PC-9 (cell line): ENCODE measurements around the gene CNOT3. TPM values are rescaled to one million over a fixed set of nuclear protein-coding genes. Genes with fewer than 3 reads are reported as not detected.

Experiments used
- BruUV-seq: library from RNA; stranded (reverse); fragments of 400-500 nt; replicated peaks from 2 replicates; lab custom pipeline; 2021; lab: Mats Ljungman, UMichigan
- CTCF ChIA-PET: fragments of 300-600 bp; sonication (Branson Sonifier 250); formaldehyde crosslinking; loops from one replicate; lab custom pipeline; 2022; ENCODE audit warnings: antibody characterized with exemption; lab: Charles Lee
- POLR2A ChIA-PET: fragments of 300-600 bp; sonication (Branson Sonifier 250); formaldehyde crosslinking; loops from one replicate; lab custom pipeline; 2022; ENCODE audit warnings: antibody characterized with exemption; ENCODE audit not compliant: unreplicated experiment; lab: Charles Lee
- DNase-seq, 2 experiments: peaks; one replicate each; pipeline versions ENCODE4 v3.0.0 to v3.0.0-alpha.2; 2015 to 2022; ENCODE audit warnings: mixed read lengths in 1 of 2
- H2AFZ ChIP-seq: fragments of 200-600 bp; sonication (generic); 2 replicates; pipeline ENCODE4 v1.8.1; 2017; ENCODE audit warnings: antibody characterized with exemption
- H3F3A ChIP-seq: fragments of 200-600 bp; sonication (generic); 2 replicates; pipeline ENCODE4 v1.8.1; 2017; ENCODE audit warnings: antibody characterized with exemption, mild to moderate bottlenecking, low read depth; ENCODE audit not compliant: insufficient read depth
- H3K27ac ChIP-seq: fragments of 200-600 bp; sonication (generic); 2 replicates; pipeline ENCODE4 v1.6.1; 2016; ENCODE audit warnings: mixed run types
- H3K27me3 ChIP-seq: fragments of 200-600 bp; sonication (generic); 2 replicates; pipeline ENCODE4 v1.6.1; 2016; ENCODE audit warnings: low read depth, mixed run types; ENCODE audit not compliant: insufficient read depth
- H3K36me3 ChIP-seq: fragments of 200-600 bp; sonication (generic); 2 replicates; pipeline ENCODE4 v1.6.1; 2016; ENCODE audit warnings: low read depth, mixed run types
- H3K4me1 ChIP-seq: fragments of 200-600 bp; sonication (generic); replicated peaks from 2 replicates; pipeline ENCODE4 v1.6.1; 2016; ENCODE audit warnings: mixed run types; ENCODE audit not compliant: insufficient read depth
- H3K4me2 ChIP-seq: fragments of 200-600 bp; sonication (generic); 2 replicates; pipeline ENCODE4 v1.6.1; 2017; ENCODE audit warnings: mixed run types
- H3K4me3 ChIP-seq: fragments of 200-600 bp; sonication (generic); 2 replicates; pipeline ENCODE4 v1.6.1; 2016; ENCODE audit warnings: mixed run types
- H3K79me2 ChIP-seq: fragments of 200-600 bp; sonication (generic); 2 replicates; pipeline ENCODE4 v1.6.1; 2017; ENCODE audit warnings: low read depth, mixed run types
- H3K9me2 ChIP-seq: fragments of 200-600 bp; sonication (generic); 2 replicates; pipeline ENCODE4 v1.8.1; 2017; ENCODE audit warnings: mild to moderate bottlenecking; ENCODE audit not compliant: insufficient read depth
- H3K9me3 ChIP-seq: fragments of 200-600 bp; sonication (generic); 2 replicates; pipeline ENCODE4 v1.8.1; 2016; ENCODE audit warnings: low read depth; ENCODE audit not compliant: insufficient read depth
- H4K20me1 ChIP-seq: fragments of 200-600 bp; sonication (generic); 2 replicates; pipeline ENCODE4 v1.8.1; 2017; ENCODE audit not compliant: insufficient read depth
- CTCF ChIP-seq: fragments of 200-600 bp; sonication (generic); conservative IDR thresholded peaks from 2 replicates; pipeline ENCODE4 v1.6.1; 2017; ENCODE audit warnings: mixed run types, antibody characterized with exemption, mild to moderate bottlenecking, moderate library complexity
- EZH2 ChIP-seq: fragments of 200-600 bp; sonication (generic); IDR thresholded peaks from 2 replicates; pipeline ENCODE4 v1.8.0; 2017; ENCODE audit warnings: antibody characterized with exemption, low read depth
- intact Hi-C: fragments of 100-400 bp; cut with micrococcal nuclease; formaldehyde crosslinking; loops from one replicate; pipeline ENCODE4 v1.10.0; 2022; ENCODE audit not compliant: unreplicated experiment
- total RNA-seq: library from RNA; stranded (reverse); gene quantifications from 2 replicates; pipeline ENCODE4 v1.2.3, GENCODE V29; 2021

CNOT3 gene
- total RNA-seq, 1 experiment from 2014 or later, result 89.1 TPM

- Histone ChIP-seq H3K36me3 (0 out of 2 replicates have a peak, but pooled peaks cover 8% of the 10 kb centered on the region), H3K9me2 (no peaks in the 10 kb centered on the region), H3F3A (peaks cover 72% of the 10 kb centered on the region), H3K27me3 (no peaks in the 10 kb centered on the region), H4K20me1 (peaks cover 32% of the 10 kb centered on the region), H2AFZ (no peak overlapping the region), H3K4me1 (peaks cover 26% of the 10 kb centered on the region), H3K27ac (no peak overlapping the region), H3K79me2 (peaks cover 14% of the 10 kb centered on the region), H3K4me3 (no peak overlapping the region), H3K9me3 (no peaks in the 10 kb centered on the region), H3K4me2 (no peak overlapping the region)
- no peak for TF ChIP-seq EZH2
- no peak; the same call in 1 of the 2 replicates for TF ChIP-seq CTCF
- DNase-seq, result peak in 1 of 2 experiments; percentile 73
- BruUV-seq, result no TSS peak
- POLR2A ChIA-PET, result no interaction called here
- CTCF ChIA-PET, result no interaction called here
- intact Hi-C loops, result no loop called here
These were observed 19.4 kb downstream of the CNOT3 start for GRCh38 chr19:54156953-54157352.

GRCh38 chr19:54158812-54159351, 21.3 kb downstream of the CNOT3 start:
- CTCF ChIA-PET, result no interaction called here
- Histone ChIP-seq H3F3A (peaks cover 61% of the 10 kb centered on the region), H3K4me2 (peak overlapping the region; percentile 87), H3K79me2 (peaks cover 14% of the 10 kb centered on the region), H3K4me1 (peaks cover 33% of the 10 kb centered on the region), H3K9me3 (no peaks in the 10 kb centered on the region), H4K20me1 (peaks cover 19% of the 10 kb centered on the region), H3K9me2 (no peaks in the 10 kb centered on the region), H3K27me3 (no peaks in the 10 kb centered on the region), H3K36me3 (0 out of 2 replicates have a peak, but pooled peaks cover 8% of the 10 kb centered on the region), H3K27ac (peak overlapping the region; percentile 57), H2AFZ (peak overlapping the region; percentile 76), H3K4me3 (peak overlapping the region; percentile 66)
- POLR2A ChIA-PET, result interaction anchor here (0.5 to 2.2 kb wide), 7 partner anchors 13 to 51 kb away, joined by 4 to 28 read pairs (median 5); partner anchors contain the start of genes CNOT3, MBOAT7, PRPF31 and TFPT
- intact Hi-C loops, result loop anchor here (1.0 to 2.0 kb wide), 3 partner anchors 22 to 292 kb away; partner anchors contain the start of genes CNOT3 and MYADM
- TF ChIP-seq EZH2 (no peak), CTCF (no peak)
- BruUV-seq, result TSS peak; percentile 33
- DNase-seq, result peak in 1 of 2 experiments; percentile 32

- Histone ChIP-seq H3K9me2 (no peaks in the 10 kb centered on the region), H3K4me1 (peaks cover 33% of the 10 kb centered on the region), H3K4me2 (peak within 1 kb of the TSS; percentile 91), H3K4me3 (peak within 1 kb of the TSS; percentile 82), H3K27ac (peak within 1 kb of the TSS; percentile 57), H3K79me2 (peaks cover 14% of the 10 kb centered on the region), H4K20me1 (peaks cover 12% of the 10 kb centered on the region), H3F3A (peaks cover 58% of the 10 kb centered on the region), H2AFZ (peak within 1 kb of the TSS; percentile 76), H3K36me3 (0 out of 2 replicates have a peak, but pooled peaks cover 3% of the 10 kb centered on the region), H3K27me3 (no peaks in the 10 kb centered on the region), H3K9me3 (no peaks in the 10 kb centered on the region)
- no peak for TF ChIP-seq EZH2
- peak; percentile 53; the same call in 1 of the 2 replicates for TF ChIP-seq CTCF
- BruUV-seq, result no TSS peak
- POLR2A ChIA-PET, result interaction anchor here (0.5 to 2.2 kb wide), 8 partner anchors 12 to 291 kb away, joined by 4 to 28 read pairs (median 6); partner anchors contain the start of genes CNOT3, PRPF31 and TFPT
- CTCF ChIA-PET, result no interaction called here
- intact Hi-C loops, result loop anchor here (1.0 to 10.0 kb wide), 4 partner anchors 22 to 305 kb away; partner anchors contain the start of genes CNOT3, LENG9 and MYADM
- peak; percentile 100 for DNase-seq
These were observed 22.0 kb downstream of the CNOT3 start, which contains the start of gene LENG1 for GRCh38 chr19:54159352-54160181. Gene LENG1 (minus strand): TSS chr19:54159721. CDS start chr19:54159695, 26 bp downstream.
